HG02798 (cell line): ENCODE data around the gene CERS2.
A peak's percentile ranks its signal among the peaks of the same experiment; 100 is the strongest.

ENCODE experiments used
- ATAC-seq: cut with Tn5 transposase; IDR thresholded peaks from one replicate; pipeline ENCODE4 v1.9.1; 2021; ENCODE audit warnings: mild to moderate bottlenecking; ENCODE audit not compliant: unreplicated experiment, poor library complexity

CERS2 gene, protein sequence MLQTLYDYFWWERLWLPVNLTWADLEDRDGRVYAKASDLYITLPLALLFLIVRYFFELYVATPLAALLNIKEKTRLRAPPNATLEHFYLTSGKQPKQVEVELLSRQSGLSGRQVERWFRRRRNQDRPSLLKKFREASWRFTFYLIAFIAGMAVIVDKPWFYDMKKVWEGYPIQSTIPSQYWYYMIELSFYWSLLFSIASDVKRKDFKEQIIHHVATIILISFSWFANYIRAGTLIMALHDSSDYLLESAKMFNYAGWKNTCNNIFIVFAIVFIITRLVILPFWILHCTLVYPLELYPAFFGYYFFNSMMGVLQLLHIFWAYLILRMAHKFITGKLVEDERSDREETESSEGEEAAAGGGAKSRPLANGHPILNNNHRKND

DNA sequence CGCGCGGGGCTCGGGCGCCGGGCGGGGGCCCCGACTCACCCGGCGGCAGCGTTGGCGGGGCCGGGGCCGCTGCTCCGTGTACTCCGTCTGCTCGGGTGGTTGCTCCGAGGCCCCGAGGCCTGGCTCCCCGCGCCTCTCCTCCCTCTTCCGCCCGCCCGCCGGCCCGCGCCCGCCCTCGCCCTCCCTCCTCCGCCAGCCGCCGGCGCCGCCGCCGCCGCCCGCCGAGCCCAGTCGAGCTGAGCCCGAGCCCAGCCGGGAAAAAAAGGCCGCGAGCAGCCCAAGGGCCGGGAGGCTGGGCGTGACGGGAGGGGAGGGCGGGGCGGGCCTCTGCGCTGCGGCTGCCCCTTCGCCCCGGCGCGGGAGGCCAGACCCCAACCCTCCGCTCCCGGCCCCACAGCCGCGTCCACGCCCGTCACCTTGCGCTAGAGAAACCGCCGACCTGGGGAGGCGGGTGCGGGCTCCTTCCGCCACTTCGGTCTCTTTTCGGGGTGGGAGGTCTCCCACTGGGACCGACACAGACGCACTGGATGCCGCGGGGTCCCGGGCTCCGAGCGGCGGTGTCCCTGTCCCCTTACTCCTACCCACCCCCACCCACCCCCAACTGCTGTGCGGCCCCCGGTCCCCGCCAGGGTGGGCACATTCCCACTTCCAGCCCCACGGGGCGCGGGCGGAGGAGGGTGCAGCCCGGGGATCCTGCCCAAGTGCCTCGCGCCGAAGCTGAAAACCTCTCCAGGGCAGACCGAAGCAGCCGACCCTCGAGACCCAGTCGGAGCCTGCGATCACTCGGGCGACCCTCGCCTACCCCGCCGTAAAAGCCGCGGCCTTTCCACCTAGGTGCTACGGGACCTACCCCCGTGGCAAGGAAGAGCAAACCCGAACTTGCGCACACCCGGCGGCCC is at the start of gene CERS2:
Gene CERS2, minus strand, starts transcription at position 256 of the 899 bp plus-strand sequence. CDS start 5,745 bp downstream, outside the sequence.
- ATAC-seq, result peak; percentile 62

DNA sequence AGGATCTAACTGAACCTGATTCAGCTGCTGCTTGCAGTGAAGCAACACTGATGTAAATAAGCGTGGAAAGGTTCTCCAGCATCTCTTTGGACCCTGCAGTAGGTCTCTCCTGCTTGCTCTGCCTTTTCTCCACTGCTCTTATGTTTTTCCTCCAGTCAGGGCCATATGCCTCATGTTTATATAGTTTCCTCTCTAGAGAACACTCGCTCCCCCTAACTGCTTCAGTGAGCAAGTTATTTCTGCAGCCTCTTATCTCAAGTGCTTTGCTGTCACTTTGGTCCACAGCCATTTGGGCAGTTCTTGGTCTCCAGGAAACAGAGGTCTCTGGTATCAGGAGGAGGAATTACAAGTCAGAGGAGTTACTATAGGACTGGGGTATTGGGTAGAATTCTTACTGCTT is 38.9 kb upstream of the CERS2 start:
- ATAC-seq, result no peak

DNA sequence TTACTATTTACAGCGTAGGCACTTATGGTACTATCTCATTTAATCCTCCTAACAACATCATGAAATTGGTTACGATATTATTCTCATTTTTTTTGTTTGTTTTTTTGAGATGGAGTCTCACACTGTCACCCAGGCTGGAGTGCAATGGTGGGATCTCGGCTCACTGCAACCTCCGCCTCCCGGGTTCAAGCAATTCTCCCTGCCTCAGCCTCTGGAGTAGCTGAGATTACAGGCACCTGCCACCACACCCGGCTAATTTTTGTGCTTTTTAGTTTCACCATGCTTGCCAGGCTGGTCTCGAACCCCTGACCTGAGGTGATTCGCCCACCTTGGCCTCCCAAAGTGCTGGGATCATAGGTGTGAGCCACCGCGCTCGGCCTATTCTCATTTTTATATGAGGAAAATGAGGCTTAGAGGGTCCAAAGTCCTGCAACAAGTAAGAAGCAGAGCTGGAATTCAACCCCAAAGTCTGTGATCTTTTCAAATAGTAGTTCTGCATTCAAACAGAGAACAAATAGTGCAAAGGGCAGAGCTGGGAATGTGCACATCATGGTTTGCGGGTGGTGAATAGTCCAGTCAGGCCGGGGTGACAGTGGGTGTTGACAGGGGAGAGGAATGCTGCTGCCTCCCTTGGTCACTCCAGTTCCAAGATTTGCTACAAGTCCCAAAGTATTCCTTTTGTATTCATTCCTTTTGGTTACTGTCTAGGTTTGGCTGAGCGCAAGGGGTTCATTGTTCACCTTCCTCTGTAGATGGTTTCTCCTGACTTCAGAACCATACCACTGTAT is 38.2 kb upstream of the CERS2 start:
- ATAC-seq, result no peak

DNA sequence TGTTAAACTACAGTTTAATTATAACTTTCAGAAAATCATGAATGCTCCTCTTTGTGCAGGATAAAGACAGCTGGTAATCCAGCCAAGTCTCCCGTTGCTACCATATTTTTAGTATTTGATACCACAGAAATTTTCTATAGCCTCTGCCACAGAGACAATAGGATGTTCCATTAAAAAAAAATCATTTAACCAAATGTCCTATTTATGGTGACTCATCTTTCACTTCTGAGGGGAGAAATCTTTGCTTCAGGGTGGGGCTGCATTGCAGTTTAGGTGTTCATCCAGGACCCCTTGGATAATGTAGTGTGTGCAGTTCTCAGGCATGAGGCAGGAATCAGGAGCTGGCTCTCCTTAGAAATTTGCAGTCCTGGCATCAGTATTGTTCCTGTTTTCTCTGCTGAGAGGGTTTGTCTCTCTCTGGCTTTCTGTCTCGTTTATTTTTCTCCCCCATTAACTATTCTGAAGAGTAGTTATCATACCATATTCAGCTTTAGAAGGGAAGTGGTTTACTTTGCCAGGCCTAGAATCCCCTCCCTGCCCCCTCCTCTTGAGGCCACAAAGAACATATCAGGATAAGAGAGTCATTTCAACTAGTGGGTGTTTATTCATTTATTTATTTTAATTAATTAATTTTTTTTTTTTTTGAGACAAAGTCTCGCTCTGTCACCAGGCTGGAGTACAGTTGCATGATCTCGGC is 36.7 kb upstream of the CERS2 start:
- no peak for ATAC-seq

DNA sequence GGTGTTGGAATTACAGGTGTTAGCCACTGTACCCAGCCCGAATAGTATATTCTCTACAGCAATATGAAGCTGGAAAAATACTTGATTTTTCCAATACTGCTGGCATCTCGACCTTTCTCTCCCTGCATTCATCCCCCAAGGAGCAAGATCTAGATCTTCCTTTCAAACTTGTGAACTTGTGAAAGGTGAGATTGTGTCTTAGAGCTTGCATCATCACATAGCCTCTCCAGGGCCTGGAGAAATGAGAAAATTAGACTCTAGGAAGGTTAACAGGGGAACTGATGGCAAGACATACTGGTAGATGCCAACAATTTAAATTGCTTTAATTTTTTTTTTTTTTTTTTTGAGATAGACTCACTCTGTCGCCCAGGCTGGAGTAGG is 35.7 kb upstream of the CERS2 start:
- no peak for ATAC-seq

DNA sequence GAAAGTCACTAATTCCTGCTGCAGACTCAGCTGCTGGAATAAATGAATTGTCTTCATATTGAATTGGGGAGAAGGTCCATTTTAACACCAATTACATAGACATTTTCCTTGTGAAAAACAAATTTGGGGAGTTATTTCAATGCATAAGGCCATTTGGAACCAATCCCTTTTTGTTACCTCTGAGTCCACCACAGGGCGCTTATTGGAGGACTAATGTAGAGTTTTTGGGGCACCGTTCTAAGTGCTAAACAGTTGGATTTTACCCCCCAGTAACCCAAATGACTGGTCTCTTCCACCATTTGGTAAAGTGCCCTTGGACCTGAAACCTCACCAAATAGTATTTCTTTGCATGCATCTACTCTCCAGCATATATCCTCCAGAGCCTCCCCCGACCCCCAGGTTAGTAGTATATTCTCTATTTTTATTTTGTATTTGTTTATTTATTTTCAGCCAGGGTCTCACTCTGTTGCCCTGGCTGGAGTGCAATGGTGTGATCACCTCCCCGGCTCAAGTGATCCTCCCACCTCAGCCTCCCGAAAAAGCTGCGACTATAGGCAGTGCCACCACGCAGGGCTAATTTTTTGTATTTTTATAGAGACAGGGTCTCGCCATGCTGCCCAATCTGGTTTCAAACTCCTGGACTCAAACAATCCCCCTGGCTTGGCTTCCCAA is 35.2 kb upstream of the CERS2 start:
- no peak for ATAC-seq

DNA sequence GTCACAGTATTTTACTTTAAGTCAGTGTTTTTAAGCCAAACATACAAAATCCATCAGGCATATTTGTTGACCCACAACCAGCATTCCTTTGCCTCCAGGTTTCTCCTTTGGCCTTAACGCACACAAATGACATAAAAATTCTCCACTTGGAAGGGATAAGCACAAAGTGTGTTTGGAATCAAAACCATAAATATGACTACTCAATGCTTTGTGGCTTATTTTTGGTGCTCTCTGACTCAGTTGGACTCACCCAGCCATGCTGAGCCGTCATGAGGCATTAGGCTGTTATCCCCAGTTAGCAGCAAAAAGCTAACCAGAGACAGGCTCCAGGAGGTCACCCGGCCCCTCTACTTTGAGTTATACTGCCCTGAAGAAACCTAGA is 34.6 kb upstream of the CERS2 start:
- ATAC-seq, result no peak

DNA sequence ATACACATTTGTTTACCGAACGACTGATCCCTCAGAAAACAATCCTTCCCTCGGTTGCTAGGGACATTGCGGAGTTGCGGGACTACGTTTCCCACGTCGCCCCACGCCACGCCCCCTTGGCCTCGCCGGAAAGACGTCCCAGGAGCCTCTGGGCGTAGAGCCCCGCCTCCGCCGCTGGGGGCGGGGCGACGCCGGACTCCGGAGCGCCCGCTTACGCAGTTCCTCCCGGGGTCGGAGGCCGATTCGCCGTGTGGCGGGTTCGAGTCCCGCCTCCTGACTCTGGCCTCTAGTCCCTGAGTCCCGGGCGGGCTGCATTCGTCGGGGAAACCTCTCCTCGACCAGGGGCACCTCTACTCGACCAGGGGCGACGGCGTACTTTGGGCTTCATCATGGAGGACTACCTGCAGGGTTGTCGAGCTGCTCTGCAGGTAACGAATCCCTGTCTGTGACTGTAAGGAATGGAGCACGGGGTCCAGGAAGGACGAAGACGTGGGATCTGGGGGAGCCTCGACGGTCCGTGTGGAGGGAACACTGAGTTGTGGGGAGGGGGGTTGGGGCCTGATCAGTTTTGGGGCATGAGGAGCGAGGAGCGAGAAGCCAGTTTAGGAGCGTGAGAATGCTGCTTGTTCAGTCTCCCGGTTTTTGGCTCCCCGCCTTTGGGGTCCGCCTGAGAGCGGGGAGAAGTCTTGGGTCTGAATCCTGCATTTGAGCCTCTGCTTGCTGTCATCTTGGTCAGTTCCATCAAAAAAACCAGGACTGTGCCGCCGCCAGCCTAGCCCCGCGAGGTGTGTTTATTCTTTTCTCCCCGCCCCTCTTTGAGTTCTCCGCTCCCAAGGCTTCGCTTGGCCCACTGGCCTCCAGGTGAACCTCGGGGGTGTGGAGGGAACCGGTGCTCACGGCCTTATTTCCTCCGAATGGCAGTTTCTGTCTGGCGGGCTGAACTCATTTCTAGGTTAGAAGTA is 33.9 kb upstream of the CERS2 start, which contains the start of gene PRUNE1:
Gene PRUNE1, plus strand, starts transcription at position 206 of the 962 bp plus-strand sequence. Its CDS starts 184 bp downstream, at position 390.
- ATAC-seq, result peak; percentile 93

DNA sequence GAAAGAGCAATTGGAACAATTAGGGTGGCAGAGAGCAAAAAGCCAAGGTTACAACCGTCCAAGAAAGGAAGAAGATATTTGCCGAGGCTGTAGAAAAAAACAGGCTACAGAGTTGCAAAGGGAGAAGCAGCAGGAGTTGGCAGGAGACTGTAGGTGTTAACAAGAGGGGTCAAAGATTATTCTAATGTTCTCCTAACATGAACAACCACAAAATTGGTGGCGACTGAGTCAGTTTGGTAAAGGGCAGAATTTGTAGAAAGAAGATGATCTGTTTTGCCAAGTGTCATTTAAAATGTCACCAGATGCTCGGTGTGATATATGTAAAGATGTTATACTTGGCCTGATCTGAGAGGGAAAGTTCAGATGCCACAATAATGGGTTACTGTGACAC is 33.2 kb upstream of the CERS2 start:
- ATAC-seq, result no peak

DNA sequence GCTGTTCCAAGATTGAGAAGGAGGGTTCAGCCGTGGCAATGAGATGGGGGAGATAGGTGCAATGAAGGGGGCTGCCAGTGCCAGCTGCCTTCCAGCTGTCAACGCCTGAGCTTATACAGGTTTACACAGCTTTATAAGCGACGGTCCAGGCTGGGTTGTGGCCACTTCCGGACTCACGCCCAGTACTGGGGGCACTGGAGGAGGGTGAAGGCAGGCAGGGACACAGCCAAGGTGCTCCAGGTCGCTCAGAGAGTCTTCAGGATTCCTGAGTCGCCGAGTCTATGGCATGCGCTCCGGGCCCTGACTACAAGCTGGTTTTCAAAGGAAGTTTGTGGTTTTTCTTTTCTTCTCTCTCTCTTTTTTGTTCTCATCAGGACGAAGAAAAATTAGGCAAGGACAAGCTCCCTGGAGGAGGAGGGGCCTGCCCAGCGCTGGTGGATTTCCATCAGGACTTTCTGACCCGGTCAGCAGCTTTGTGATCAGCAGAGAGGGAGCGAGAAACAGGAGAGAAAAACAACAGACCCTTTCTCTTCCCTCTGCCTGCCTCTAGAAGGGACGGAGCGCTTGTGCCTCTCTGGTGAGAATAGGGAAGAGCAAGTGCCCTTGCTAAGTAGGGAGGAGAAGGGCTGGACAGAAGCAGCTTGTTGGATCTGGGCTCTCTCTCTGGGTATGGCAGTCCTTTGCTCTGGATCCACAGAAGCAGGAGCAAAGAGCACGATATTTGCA is 31.9 kb upstream of the CERS2 start, which contains the start of gene MINDY1:
Gene MINDY1, minus strand, starts transcription at position 576 of the 726 bp plus-strand sequence. CDS start 4,285 bp downstream, outside the sequence.
- no peak for ATAC-seq

DNA sequence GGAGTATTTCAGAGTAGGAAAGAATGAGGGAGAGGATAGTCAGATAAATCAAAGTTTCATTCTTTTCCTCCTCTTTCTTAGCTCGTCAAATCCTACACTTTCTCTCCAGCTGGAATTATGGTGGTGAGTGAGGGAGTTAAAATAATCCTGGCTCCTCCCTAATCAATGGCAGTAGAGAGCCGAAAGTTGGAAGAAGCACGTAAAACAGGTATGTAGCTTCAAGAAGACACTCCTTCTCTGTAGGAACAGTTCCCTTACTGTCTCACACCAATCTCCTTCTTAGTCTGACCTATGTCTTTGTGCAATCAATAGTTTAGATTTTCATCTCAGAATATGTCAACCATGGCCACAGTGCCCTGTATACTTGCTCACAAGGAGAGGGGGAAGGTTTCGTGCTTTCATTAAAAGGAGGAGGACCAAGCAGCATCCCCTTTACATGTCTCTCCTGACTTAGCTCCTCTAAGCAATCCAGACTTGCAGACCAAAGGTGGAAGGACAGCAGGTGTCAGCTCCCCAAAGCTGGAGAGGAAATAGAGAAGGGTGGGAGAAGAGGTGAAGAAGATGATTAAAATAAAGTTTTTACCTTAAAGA is 31.2 kb upstream of the CERS2 start:
- no peak for ATAC-seq

DNA sequence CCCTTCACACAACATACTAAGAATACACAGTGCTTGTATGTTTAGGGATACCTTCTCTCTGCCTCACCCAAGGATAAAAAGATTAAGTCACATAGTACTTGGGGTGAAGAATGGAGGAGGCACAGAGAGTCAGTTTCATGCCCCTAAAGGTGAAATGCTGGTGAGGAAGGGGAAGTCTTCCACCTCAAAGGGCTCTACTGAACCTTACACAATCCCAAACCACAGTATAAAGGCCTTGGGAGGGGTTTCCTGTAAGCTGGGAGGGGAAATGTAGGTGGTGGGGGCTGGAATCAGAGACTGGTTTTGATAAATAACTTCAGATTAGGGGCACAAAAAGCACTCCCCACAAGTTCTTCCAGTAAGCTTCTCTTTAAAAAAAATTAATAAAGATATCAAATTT is 28.5 kb upstream of the CERS2 start:
- ATAC-seq, result no peak

DNA sequence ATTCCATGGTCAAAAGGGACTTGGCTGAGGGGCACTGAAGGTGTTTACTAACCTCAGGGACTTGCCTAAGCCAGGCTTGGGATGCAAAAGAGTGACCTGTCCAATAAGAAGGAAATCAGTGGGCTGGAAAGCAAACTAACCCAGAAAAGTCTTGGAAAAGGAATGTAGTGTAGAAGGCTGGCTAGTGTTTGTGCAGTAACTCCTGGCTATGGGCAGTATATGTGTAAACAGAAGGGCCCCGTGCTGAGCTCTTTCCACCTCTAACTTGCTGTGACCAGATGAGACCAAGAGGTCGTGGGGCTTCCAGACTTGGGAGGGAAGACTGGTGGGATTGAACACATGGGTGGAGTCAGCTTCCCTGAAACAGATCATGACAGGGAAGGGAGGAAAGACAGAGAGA is 28.0 kb upstream of the CERS2 start:
- no peak for ATAC-seq

DNA sequence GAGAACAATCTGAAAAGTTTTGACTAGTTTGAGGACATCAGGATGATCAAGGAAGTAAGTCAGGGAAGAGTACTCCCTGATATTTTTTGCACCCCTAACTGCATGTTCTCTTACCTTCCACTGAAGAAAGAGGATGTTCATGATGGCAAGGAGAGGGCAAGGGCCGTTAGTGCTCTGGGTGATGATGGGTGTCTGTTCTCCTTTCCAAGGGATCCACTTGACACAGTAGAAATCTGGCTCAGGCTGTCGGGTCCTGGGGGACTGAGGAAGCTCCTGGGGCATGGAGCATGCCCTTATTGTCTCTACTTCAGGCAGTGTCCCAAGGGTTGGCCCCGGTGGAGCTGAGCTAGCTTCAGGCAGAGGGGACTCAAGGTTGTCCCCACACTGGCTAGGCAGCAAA is 27.4 kb upstream of the CERS2 start:
- no peak for ATAC-seq

DNA sequence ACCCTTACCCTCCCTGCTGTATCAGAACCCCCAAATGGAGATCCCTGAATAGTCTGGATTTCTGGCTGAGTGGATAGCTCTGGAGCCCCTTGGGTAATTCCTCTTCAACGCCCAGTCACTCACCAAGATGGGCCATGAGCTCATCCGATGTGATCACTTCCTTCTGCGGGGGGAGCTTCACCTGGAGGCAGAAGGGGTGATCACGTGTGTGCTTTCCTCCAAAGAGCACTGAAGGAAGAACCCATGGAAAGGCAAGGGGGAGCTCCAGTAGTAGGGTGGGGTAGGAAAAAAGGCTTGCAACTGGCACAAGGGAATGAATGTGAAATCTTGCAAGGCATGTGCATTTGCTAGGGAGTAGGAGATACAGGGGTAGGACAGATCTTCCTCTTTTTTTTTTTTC is 27.0 kb upstream of the CERS2 start:
- ATAC-seq, result no peak

DNA sequence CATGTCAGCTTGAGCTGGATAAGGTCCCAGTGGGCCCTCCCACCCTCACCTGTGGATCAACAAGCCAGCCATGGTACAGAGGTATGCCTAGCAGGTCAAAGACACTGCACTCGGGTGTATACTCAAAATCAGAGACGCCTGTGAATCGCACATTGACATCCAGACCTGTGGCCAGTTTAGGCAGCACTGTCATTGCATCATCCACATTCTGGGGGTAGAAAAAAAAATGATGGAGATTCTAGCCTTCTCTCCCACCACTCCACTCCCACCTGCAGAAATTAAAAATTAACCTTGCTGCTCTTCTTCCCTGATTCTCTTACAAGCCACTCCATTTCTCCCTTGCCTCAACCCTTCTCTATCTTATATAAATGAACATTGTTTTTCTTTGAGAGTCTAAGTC is 25.8 kb upstream of the CERS2 start:
- ATAC-seq, result no peak

DNA sequence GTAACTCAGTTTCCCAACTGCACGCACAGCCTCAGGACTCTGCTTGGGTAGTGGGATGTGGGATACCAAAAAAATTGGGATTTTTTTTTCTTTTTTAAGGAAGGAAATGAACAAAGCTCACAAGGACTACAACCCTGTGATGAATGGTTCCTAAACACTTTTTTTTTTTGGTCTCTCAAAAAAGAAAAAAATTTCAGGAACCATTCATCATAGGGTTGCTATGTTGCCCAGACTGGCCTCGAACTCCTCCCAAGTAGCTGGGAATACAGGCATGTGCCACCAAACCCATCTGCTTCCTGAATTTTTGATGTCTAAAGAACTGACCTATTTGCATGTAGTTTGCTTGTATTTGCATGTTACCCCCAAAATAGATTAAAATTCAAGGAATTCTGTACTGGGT is 25.3 kb upstream of the CERS2 start:
- ATAC-seq, result no peak
